ENCODE data around the gene SIGLEC7. TPM values are rescaled to one million over a fixed set of nuclear protein-coding genes. Genes with fewer than 3 reads are reported as not detected.

SIGLEC7 gene
- total RNA-seq, 4 donors from 2014 or later = 0.19 to 2.2 (median 0.92) TPM; not detected in 1

DNA sequence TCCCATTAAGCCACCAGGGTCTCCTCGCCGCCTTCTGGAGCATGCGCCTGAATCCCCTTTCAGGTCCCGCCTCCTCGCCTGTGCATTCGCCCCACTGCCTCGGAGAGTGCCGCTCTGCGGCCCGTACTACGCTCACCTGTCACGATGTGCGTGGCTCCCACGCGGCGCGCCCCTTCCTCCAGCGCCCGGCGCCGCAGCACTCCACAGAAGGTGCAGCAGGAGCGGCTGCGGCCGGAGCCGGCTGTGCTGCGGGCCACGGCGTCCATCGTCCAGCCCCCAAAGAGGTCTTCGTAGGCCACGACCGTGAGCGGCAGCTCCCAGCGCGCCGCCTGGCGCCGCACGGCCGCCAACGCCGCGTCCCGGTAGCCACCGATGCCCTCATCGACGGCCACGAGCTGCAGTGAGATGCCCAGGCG is 38.2 kb upstream of the SIGLEC7 start:
- Histone ChIP-seq H3K9me3 (no peaks in the 10 kb centered on the region), H3K27ac (replicated peaks in 1 of 4) (no peak overlapping the region), H3K27me3 (no peaks in the 10 kb centered on the region), H3K36me3 (peaks cover 6 to 56% (median 32%) of the 10 kb centered on the region in 4 donors), H3K4me3 (no peak overlapping the region), H3K4me1 (peaks cover 20 to 61% (median 24%) of the 10 kb centered on the region in 4 donors)
- no peak for DNase-seq (ENCODE audit: extremely low spot score)
- WGBS = 89% methylated on average over 49 of the region's 49 CpGs
- TF ChIP-seq POLR2AphosphoS5 (IDR thresholded peaks at IDR 0.05) = no peak
- no peak for TF ChIP-seq POLR2A (IDR thresholded peaks at IDR 0.05; ENCODE audit: low read depth)
- TF ChIP-seq, protein P1, sequence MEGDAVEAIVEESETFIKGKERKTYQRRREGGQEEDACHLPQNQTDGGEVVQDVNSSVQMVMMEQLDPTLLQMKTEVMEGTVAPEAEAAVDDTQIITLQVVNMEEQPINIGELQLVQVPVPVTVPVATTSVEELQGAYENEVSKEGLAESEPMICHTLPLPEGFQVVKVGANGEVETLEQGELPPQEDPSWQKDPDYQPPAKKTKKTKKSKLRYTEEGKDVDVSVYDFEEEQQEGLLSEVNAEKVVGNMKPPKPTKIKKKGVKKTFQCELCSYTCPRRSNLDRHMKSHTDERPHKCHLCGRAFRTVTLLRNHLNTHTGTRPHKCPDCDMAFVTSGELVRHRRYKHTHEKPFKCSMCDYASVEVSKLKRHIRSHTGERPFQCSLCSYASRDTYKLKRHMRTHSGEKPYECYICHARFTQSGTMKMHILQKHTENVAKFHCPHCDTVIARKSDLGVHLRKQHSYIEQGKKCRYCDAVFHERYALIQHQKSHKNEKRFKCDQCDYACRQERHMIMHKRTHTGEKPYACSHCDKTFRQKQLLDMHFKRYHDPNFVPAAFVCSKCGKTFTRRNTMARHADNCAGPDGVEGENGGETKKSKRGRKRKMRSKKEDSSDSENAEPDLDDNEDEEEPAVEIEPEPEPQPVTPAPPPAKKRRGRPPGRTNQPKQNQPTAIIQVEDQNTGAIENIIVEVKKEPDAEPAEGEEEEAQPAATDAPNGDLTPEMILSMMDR (IDR thresholded peaks at IDR 0.05) = no peak
- no peak for TF ChIP-seq EP300 (IDR thresholded peaks at IDR 0.05)
- intact Hi-C loops (cut with DNase I) = no loop called here

DNA sequence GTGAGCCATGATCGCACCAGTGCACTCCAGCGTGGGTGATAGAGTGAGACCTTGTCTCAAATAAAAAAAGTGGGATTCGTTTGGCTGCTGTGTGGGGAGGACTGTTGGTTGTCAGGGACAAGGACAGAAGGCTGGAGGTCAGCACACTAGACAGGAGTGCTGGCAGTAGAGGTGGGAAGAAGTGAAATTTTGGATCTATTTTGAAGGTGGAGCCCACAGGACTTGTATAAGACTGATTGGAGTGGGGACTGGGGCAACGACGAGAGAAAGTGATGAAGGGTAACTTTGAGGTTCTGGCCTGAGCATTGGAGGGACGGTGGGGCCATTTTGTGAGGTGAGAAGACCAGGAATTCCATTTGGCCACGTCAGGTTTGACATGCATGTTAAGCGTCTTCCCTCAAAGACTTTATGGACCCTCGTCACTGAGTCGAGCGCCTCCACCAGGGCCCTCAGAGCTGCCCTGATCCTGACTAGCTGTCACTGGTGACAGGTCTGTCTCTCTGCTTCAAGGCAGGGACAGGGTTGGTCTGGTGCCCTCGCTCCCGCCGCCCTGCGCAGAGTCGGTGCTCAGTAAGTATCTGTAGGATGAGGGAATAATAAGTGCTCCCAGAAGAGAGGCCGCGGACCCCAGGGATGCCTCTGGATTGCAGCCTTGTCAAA is 34.6 kb upstream of the SIGLEC7 start:
- intact Hi-C loops (cut with DNase I) = loop anchor here (5.0 kb wide), 1 partner anchor 490 kb away; no protein-coding TSS in a partner anchor
- DNase-seq (ENCODE audit: extremely low spot score) = no peak
- H3K27ac ChIP-seq (replicated peaks in 1 of 4) = peak overlapping the region; percentile 68 to 77 (median 68)
- peak overlapping the region; percentile 65 to 89 (median 76) for H3K4me3 ChIP-seq
- no peaks in the 10 kb centered on the region for H3K9me3 ChIP-seq
- H3K4me1 ChIP-seq = peaks cover 13 to 36% (median 19%) of the 10 kb centered on the region in 4 donors
- H3K36me3 ChIP-seq = peaks cover 6 to 27% (median 17%) of the 10 kb centered on the region in 4 donors
- 44% methylated on average over 9 of the region's 18 CpGs for WGBS
- TF ChIP-seq EP300 (IDR thresholded peaks at IDR 0.05) = no peak
- no peak for TF ChIP-seq POLR2AphosphoS5 (IDR thresholded peaks at IDR 0.05)
- TF ChIP-seq, protein P1 (IDR thresholded peaks at IDR 0.05) = no peak
- TF ChIP-seq POLR2A (IDR thresholded peaks at IDR 0.05; ENCODE audit: low read depth) = no peak
- H3K27me3 ChIP-seq = no peaks in the 10 kb centered on the region

DNA sequence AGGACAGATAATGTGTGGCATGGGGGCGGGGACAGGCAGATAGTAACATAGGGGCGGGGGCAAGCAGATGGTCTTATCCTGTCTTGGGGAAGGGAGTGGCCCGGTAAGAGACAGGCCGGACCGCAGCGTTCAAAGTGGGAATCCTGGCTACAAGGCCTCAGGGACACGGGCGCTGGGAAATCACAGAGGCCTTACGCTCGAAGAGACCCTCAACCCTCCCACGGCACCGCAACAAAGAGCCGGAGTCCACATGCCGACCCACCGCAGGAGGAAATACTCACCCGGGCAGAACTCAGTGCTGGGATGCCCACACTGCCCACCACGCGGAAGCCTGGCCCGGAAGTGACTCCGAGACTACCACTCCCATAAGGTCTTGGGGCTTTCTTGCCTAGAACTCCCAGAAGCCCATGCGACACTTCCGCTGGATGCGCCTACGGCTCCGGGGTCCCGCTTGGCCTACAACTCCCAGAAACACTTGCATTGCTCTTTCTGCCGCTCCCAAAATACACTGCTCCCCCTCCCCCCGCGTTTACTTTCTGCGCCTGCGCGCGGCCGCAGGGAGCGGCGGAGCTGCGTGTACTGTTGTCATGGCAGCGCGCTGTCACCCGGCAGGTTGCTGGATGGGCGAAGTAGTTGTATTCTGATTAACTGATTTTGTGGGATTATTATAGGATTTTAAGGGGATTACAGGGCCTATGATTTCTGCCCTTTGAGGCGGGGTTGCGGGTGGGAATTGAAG is 33.9 kb upstream of the SIGLEC7 start, which contains the start of gene CTU1:
TSS of gene CTU1 (minus strand) at position 344 of the 739 bp plus-strand sequence. CDS start 3,840 bp downstream, outside the sequence.
- Histone ChIP-seq H3K36me3 (peaks cover 1 to 20% (median 11%) of the 10 kb centered on the region in 4 donors), H3K27ac (replicated peaks in 1 of 4) (peak within 1 kb of the TSS; percentile 68 to 77 (median 69)), H3K4me1 (peaks cover 13 to 36% (median 19%) of the 10 kb centered on the region in 4 donors), H3K9me3 (no peaks in the 10 kb centered on the region), H3K4me3 (peak within 1 kb of the TSS; percentile 65 to 89 (median 76)), H3K27me3 (peaks cover 0 to 5% (median 0%) of the 10 kb centered on the region in 4 donors)
- peak; percentile 99 for DNase-seq (ENCODE audit: extremely low spot score)
- intact Hi-C loops (cut with DNase I) = loop anchor here (5.0 kb wide), 1 partner anchor 489 kb away; no protein-coding TSS in a partner anchor
- TF ChIP-seq POLR2AphosphoS5 (IDR thresholded peaks at IDR 0.05) = peak; percentile 75 to 97
- TF ChIP-seq EP300 (IDR thresholded peaks at IDR 0.05) = no peak
- TF ChIP-seq, protein P1 (IDR thresholded peaks at IDR 0.05) = peak in 2 of 3 experiments; percentile 31
- under 1% methylated on average over 26 of the region's 43 CpGs for WGBS

DNA sequence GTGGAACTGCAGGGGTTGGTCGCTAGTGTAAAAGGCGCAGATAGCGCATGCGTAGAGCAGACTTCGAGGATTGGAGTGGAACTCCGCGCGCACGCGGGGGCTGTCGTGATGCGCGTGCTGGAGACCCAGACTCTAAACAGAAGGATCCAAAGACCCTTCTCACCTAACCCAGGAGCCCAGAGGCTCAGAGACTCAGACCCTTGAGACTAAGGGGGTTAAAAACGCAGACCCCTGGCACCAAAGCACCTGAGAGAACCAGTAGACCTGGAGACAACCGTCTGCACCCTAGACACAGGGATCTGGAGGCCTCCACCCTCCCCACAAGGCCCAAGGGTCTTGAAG is 33.3 kb upstream of the SIGLEC7 start:
- peak overlapping the region; percentile 65 to 89 (median 76) for H3K4me3 ChIP-seq
- TF ChIP-seq EP300 (IDR thresholded peaks at IDR 0.05) (no peak), POLR2A (IDR thresholded peaks at IDR 0.05; ENCODE audit: low read depth) (no peak), POLR2AphosphoS5 (IDR thresholded peaks at IDR 0.05) (no peak)
- TF ChIP-seq, protein P1 (IDR thresholded peaks at IDR 0.05) = peak in 1 of 3 experiments; percentile 2
- no peaks in the 10 kb centered on the region for H3K9me3 ChIP-seq
- peaks cover 0 to 14% (median 7%) of the 10 kb centered on the region in 4 donors for H3K36me3 ChIP-seq
- H3K27me3 ChIP-seq = peaks cover 0 to 10% (median 0%) of the 10 kb centered on the region in 4 donors
- DNase-seq (ENCODE audit: extremely low spot score) = no peak
- H3K4me1 ChIP-seq = peaks cover 13 to 33% (median 19%) of the 10 kb centered on the region in 4 donors
- WGBS = 6% methylated on average over 3 of the region's 15 CpGs
- peak overlapping the region; percentile 68 to 77 (median 69) for H3K27ac ChIP-seq (replicated peaks in 1 of 4)
- intact Hi-C loops (cut with DNase I) = loop anchor here (5.0 kb wide), 1 partner anchor 489 kb away; no protein-coding TSS in a partner anchor

Measured in esophagus muscularis mucosa (tissue), 4 donors.